ENCODE data around the gene ZDHHC22.

DNA sequence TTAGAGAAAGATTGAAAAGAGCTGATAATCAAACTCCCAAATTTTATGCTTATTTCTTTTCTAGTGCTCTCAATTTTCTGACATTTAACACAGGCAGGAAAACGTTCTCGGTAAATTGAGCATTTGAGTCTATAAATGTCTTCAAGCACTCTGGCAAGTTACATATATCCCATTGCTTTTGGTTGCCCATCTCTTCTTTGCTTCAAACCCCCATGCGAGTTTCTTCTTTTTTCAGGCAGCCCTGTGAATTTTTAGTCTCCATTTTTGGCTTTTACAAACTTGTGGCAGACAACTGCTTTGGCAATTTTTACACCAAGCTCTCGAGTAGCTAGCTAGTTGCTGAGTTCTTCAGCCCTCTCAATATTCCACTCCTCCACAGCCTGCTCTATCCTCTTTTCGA, 31.3 kb upstream of the ZDHHC22 start:
- TF ChIP-seq, protein P1, sequence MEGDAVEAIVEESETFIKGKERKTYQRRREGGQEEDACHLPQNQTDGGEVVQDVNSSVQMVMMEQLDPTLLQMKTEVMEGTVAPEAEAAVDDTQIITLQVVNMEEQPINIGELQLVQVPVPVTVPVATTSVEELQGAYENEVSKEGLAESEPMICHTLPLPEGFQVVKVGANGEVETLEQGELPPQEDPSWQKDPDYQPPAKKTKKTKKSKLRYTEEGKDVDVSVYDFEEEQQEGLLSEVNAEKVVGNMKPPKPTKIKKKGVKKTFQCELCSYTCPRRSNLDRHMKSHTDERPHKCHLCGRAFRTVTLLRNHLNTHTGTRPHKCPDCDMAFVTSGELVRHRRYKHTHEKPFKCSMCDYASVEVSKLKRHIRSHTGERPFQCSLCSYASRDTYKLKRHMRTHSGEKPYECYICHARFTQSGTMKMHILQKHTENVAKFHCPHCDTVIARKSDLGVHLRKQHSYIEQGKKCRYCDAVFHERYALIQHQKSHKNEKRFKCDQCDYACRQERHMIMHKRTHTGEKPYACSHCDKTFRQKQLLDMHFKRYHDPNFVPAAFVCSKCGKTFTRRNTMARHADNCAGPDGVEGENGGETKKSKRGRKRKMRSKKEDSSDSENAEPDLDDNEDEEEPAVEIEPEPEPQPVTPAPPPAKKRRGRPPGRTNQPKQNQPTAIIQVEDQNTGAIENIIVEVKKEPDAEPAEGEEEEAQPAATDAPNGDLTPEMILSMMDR (IDR thresholded peaks at IDR 0.05; ENCODE audit: poor library complexity, severe bottlenecking): no peak
- no peak for TF ChIP-seq EP300 (conservative IDR thresholded peaks at IDR 0.05; ENCODE audit: poor library complexity, severe bottlenecking)

Measured in neural cell (in vitro differentiated cells).